Nephron progenitor cell (in vitro differentiated cells): ENCODE measurements around the gene BLMH.
A peak's percentile ranks its signal among the peaks of the same experiment; 100 is the strongest.

ENCODE experiments used
- DNase-seq: peaks from one replicate; pipeline ENCODE4 v3.0.0; 2021
- H3K27ac Mint-ChIP-seq: 2 replicates; pipeline ENCODE4 v1.8.0; 2021; ENCODE audit warnings: mild to moderate bottlenecking, moderate library complexity, mixed read lengths
- H3K27me3 Mint-ChIP-seq: 2 replicates; pipeline ENCODE4 v1.8.0; 2021; ENCODE audit warnings: mild to moderate bottlenecking, low read depth, mixed read lengths; ENCODE audit not compliant: poor library complexity
- H3K36me3 Mint-ChIP-seq: 2 replicates; pipeline ENCODE4 v1.8.0; 2021; ENCODE audit warnings: low read depth, mixed read lengths
- H3K4me1 Mint-ChIP-seq: 2 replicates; pipeline ENCODE4 v1.8.0; 2021; ENCODE audit warnings: mixed read lengths
- H3K4me3 Mint-ChIP-seq: 2 replicates; pipeline ENCODE4 v1.8.0; 2021; ENCODE audit warnings: mild to moderate bottlenecking, moderate library complexity, mixed read lengths
- H3K9me3 Mint-ChIP-seq: 2 replicates; pipeline ENCODE4 v1.8.0; 2021; ENCODE audit warnings: mild to moderate bottlenecking, moderate library complexity, mixed read lengths
- TF ChIP-seq, protein P1 (sequence below): fragments of 200-600 bp; sonication (generic); IDR thresholded peaks from 2 replicates; pipeline ENCODE4 v1.5.0; 2021; ENCODE audit warnings: antibody characterized with exemption

Gene BLMH

DNA sequence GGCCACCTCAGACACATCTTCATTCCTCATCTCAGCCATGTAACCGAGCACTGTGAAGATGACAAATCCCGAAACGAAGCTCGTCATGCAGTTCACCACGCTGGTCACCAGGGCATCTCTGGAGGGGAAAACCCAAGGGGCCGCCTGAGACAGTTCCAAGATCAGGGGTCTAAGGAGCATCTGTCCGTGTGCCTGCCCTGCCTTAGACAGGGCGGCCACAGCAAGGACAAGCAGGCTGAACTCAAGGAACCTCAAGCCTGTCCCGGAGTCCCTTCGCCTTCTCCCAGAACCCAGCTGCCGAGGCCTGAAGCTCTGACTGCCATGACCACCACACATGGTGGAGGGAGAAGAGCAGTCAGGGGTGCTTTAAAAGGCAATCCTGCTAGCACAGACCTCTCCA, 79.0 kb downstream of the BLMH start:
- no peak overlapping the region for H3K27ac Mint-ChIP-seq
- H3K27me3 Mint-ChIP-seq, result peaks cover 26% of the 10 kb centered on the region
- no peaks in the 10 kb centered on the region for H3K4me1 Mint-ChIP-seq
- no peaks in the 10 kb centered on the region for H3K9me3 Mint-ChIP-seq
- no peak overlapping the region for H3K4me3 Mint-ChIP-seq
- TF ChIP-seq, protein P1, sequence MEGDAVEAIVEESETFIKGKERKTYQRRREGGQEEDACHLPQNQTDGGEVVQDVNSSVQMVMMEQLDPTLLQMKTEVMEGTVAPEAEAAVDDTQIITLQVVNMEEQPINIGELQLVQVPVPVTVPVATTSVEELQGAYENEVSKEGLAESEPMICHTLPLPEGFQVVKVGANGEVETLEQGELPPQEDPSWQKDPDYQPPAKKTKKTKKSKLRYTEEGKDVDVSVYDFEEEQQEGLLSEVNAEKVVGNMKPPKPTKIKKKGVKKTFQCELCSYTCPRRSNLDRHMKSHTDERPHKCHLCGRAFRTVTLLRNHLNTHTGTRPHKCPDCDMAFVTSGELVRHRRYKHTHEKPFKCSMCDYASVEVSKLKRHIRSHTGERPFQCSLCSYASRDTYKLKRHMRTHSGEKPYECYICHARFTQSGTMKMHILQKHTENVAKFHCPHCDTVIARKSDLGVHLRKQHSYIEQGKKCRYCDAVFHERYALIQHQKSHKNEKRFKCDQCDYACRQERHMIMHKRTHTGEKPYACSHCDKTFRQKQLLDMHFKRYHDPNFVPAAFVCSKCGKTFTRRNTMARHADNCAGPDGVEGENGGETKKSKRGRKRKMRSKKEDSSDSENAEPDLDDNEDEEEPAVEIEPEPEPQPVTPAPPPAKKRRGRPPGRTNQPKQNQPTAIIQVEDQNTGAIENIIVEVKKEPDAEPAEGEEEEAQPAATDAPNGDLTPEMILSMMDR, result no peak
- DNase-seq, result no peak
- no peaks in the 10 kb centered on the region for H3K36me3 Mint-ChIP-seq

DNA sequence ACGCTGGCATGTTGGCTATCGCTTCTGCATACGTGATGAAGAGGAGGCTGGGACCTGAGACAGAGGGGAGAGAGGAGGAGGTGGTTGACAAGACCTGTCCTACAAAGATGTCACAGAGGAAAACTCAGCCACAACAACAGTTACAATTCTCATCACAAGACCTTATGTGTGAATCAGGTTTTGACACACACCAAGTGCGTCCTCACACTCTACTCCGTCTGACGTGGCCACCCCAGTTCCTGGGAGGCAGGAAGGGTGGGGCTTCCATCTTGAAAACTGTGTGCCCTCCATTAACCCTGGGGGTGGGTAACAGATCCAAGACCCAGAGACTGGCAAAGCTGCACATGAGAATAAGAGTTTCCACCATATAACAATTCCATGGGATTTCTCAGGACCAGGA, 80.4 kb downstream of the BLMH start:
- H3K36me3 Mint-ChIP-seq, result no peaks in the 10 kb centered on the region

DNA sequence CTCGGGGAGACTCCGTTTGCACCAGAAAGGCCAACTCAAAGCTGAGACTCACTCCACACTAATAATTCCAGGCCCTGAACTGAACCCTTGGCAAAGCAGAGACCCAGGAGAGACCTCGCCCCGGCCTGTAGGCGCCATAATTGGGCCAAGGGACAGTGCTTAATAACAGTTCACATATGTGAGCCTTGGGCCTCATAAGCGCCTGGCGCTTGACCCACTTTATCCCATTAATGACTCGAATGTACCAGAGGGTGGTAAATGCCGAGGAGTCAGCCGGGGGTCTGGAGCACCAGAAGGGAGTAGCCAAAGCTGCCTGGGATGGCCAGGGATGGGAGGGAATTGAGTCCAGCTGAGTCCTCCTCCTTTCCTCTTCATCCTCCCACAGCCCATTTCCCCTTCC, 80.8 kb downstream of the BLMH start:
- Mint-ChIP-seq H3K27me3 (peaks cover 28% of the 10 kb centered on the region), H3K36me3 (no peaks in the 10 kb centered on the region), H3K27ac (no peak overlapping the region), H3K9me3 (no peaks in the 10 kb centered on the region), H3K4me3 (no peak overlapping the region), H3K4me1 (no peaks in the 10 kb centered on the region)
- no peak for DNase-seq
- TF ChIP-seq, protein P1, result no peak

More for the DNA sequence above, 80.4 kb downstream of the BLMH start:
- H3K27me3 Mint-ChIP-seq, result peaks cover 28% of the 10 kb centered on the region
- TF ChIP-seq, protein P1, result no peak
- H3K4me3 Mint-ChIP-seq, result no peak overlapping the region
- H3K4me1 Mint-ChIP-seq, result no peaks in the 10 kb centered on the region
- DNase-seq, result no peak
- no peaks in the 10 kb centered on the region for H3K9me3 Mint-ChIP-seq
- no peak overlapping the region for H3K27ac Mint-ChIP-seq

DNA sequence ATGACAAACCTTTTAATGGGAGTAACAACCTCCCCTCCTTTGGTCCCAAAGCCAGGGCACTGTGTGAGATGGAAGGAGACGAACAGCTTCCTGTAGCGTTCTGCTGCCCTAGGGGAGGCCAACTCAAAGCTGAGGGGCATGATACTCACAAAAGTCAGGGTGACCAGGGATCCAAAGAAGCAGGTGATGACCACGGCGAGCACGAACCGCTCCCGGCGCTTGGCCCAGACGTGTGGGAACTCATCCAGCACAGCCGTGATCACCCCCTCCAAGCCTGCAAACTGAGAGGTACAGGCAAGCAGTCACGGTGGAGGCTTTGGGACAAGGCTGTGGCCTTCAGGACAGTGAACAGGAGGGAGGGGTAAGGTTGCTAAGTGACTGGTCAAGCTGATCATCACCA, 81.4 kb downstream of the BLMH start:
- Mint-ChIP-seq H3K4me1 (no peaks in the 10 kb centered on the region), H3K36me3 (no peaks in the 10 kb centered on the region), H3K9me3 (no peaks in the 10 kb centered on the region), H3K27ac (no peak overlapping the region), H3K4me3 (no peak overlapping the region), H3K27me3 (peaks cover 28% of the 10 kb centered on the region)
- DNase-seq, result no peak
- TF ChIP-seq, protein P1, result no peak

DNA sequence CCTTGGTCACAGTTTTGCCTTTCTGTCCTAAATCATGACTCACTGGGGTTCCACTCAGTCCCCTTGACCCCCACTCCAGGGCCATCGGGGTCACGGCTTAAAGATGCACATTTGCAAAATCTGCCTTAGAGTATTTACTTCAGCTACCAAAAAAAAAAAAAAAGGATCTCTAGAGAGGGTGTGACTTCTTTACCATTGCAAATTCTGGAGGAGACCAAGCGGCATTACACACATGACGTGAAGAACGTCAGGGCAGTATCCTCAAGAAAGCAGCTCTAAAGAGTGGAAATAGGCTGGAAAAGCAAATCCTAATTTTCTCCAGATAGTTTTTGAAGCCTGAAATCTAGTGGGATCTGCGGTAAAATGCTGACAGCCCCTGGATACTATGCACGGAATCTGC, 81.8 kb downstream of the BLMH start:
- H3K9me3 Mint-ChIP-seq, result no peaks in the 10 kb centered on the region
- no peak for DNase-seq
- H3K36me3 Mint-ChIP-seq, result no peaks in the 10 kb centered on the region
- H3K27ac Mint-ChIP-seq, result no peak overlapping the region
- no peak overlapping the region for H3K4me3 Mint-ChIP-seq
- H3K4me1 Mint-ChIP-seq, result no peaks in the 10 kb centered on the region
- H3K27me3 Mint-ChIP-seq, result peaks cover 26% of the 10 kb centered on the region
- TF ChIP-seq, protein P1, result no peak

DNA sequence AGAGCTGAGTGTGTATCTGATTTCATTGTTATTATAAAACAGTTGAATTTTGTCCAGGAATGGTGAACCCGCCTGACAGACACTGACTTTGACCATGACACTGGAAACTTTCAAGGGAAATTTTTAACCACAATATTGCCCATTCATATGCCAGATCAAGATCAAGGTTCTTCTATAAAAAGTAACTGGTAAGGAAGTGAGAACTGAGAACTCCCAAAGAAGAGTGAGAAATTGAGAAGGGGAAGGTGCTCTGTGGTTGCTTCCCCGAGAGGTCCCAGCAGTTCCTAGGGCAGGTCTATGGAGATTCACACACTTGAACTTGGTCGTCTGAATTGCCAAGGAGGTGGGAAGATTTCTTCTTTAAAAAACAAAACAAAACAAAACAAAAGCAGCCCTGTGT, 83.5 kb downstream of the BLMH start:
- Mint-ChIP-seq H3K4me3 (no peak overlapping the region), H3K27me3 (peaks cover 23% of the 10 kb centered on the region), H3K36me3 (no peaks in the 10 kb centered on the region), H3K4me1 (peaks cover 16% of the 10 kb centered on the region), H3K9me3 (no peaks in the 10 kb centered on the region), H3K27ac (peak overlapping the region; percentile 89)
- no peak for DNase-seq
- TF ChIP-seq, protein P1, result no peak
